HEK293 (cell line): Measurements from ENCODE around the gene DENND4B.

Source experiments
- GLIS2 ChIP-seq: fragments of 450-650 bp; formaldehyde crosslinking; IDR thresholded peaks from 2 replicates; pipeline ENCODE4 v1.5.1; 2016; ENCODE audit warnings: missing biosample characterization, missing genetic modification characterization
- KLF9 ChIP-seq: fragments of 450-650 bp; formaldehyde crosslinking; IDR thresholded peaks from 2 replicates; pipeline ENCODE4 v1.5.1; 2016; ENCODE audit warnings: missing biosample characterization, missing genetic modification characterization, low read depth
- OVOL3 ChIP-seq: fragments of 450-650 bp; formaldehyde crosslinking; IDR thresholded peaks from 2 replicates; pipeline ENCODE4 v1.5.1; 2016; ENCODE audit warnings: missing biosample characterization, missing genetic modification characterization
- PRDM1 ChIP-seq: fragments of 450-650 bp; formaldehyde crosslinking; IDR thresholded peaks from 2 replicates; pipeline ENCODE4; 2016; ENCODE audit warnings: missing biosample characterization, missing genetic modification characterization
- REPIN1 ChIP-seq: fragments of 450-650 bp; formaldehyde crosslinking; IDR thresholded peaks from 2 replicates; pipeline ENCODE4 v1.5.1; 2017; ENCODE audit warnings: missing biosample characterization, missing genetic modification characterization, low read depth
- SCRT2 ChIP-seq: fragments of 450-650 bp; formaldehyde crosslinking; IDR thresholded peaks from 2 replicates; pipeline ENCODE4 v1.5.1; 2016; ENCODE audit warnings: missing biosample characterization, missing genetic modification characterization
- TCF7L2 ChIP-seq: IDR thresholded peaks from 2 replicates; pipeline ENCODE4 v1.6.1; 2011; ENCODE audit warnings: low read depth, mild to moderate bottlenecking, inconsistent platforms, low read length, moderate library complexity, borderline replicate concordance
- ZEB2 ChIP-seq: fragments of 450-650 bp; formaldehyde crosslinking; IDR thresholded peaks from 2 replicates; pipeline ENCODE4 v1.5.1; 2016; ENCODE audit warnings: missing biosample characterization, missing genetic modification characterization
- ZFP41 ChIP-seq: fragments of 450-650 bp; formaldehyde crosslinking; IDR thresholded peaks from 2 replicates; pipeline ENCODE4 v1.5.1; 2016; ENCODE audit warnings: missing biosample characterization, missing genetic modification characterization, borderline replicate concordance
- ZNF2 ChIP-seq: fragments of 450-650 bp; formaldehyde crosslinking; IDR thresholded peaks from 2 replicates; pipeline ENCODE4 v1.5.1; 2016; ENCODE audit warnings: missing biosample characterization, missing genetic modification characterization
- ZNF341 ChIP-seq: fragments of 450-650 bp; formaldehyde crosslinking; IDR thresholded peaks from 2 replicates; pipeline ENCODE4; 2016; ENCODE audit warnings: low read depth, missing biosample characterization, missing genetic modification characterization
- ZNF501 ChIP-seq: fragments of 450-650 bp; formaldehyde crosslinking; IDR thresholded peaks from 2 replicates; pipeline ENCODE4 v1.5.1; 2016; ENCODE audit warnings: missing biosample characterization, missing genetic modification characterization
- ZNF510 ChIP-seq: fragments of 450-650 bp; formaldehyde crosslinking; IDR thresholded peaks from 2 replicates; pipeline ENCODE4 v1.5.1; 2018; ENCODE audit warnings: mild to moderate bottlenecking, missing genetic modification characterization, missing biosample characterization; ENCODE audit not compliant: insufficient replicate concordance
- ZNF514 ChIP-seq: fragments of 450-650 bp; formaldehyde crosslinking; IDR thresholded peaks from 2 replicates; pipeline ENCODE4 v1.5.1; 2016; ENCODE audit warnings: missing biosample characterization, missing genetic modification characterization
- ZNF518A ChIP-seq: fragments of 450-650 bp; formaldehyde crosslinking; conservative IDR thresholded peaks from 2 replicates; pipeline ENCODE4 v1.5.1; 2016; ENCODE audit warnings: low read depth, missing biosample characterization, missing genetic modification characterization
- ZNF549 ChIP-seq: fragments of 450-650 bp; IDR thresholded peaks from 2 replicates; pipeline ENCODE4 v1.5.1; 2018; ENCODE audit warnings: missing biosample characterization, missing genetic modification characterization, mild to moderate bottlenecking, inconsistent platforms, moderate library complexity
- ZNF596 ChIP-seq: fragments of 450-650 bp; IDR thresholded peaks from 2 replicates; pipeline ENCODE4 v1.5.0; 2018; ENCODE audit warnings: missing biosample characterization, mild to moderate bottlenecking, missing genetic modification characterization, moderate library complexity
- ZNF626 ChIP-seq: fragments of 450-650 bp; sonication (Bioruptor Pico); formaldehyde crosslinking; IDR thresholded peaks from 2 replicates; pipeline ENCODE4 v1.5.1; 2018; ENCODE audit warnings: missing biosample characterization, missing genetic modification characterization, inconsistent platforms
- ZNF658 ChIP-seq: fragments of 450-650 bp; formaldehyde crosslinking; IDR thresholded peaks from 2 replicates; pipeline ENCODE4; 2016; ENCODE audit warnings: missing biosample characterization, missing genetic modification characterization
- TF ChIP-seq, protein P1 (sequence below): fragments of 450-650 bp; formaldehyde crosslinking; IDR thresholded peaks from 2 replicates; pipeline ENCODE4 v1.5.1; 2017; ENCODE audit warnings: missing biosample characterization, missing genetic modification characterization
- TF ChIP-seq, protein P2 (sequence below): fragments of 450-650 bp; formaldehyde crosslinking; IDR thresholded peaks from 2 replicates; pipeline ENCODE4 v1.5.1; 2017; ENCODE audit warnings: missing biosample characterization, mild to moderate bottlenecking, missing genetic modification characterization, moderate library complexity
- TF ChIP-seq, protein P3 (sequence below): fragments of 450-650 bp; formaldehyde crosslinking; IDR thresholded peaks from 2 replicates; pipeline ENCODE4 v1.5.1; 2016; ENCODE audit warnings: missing biosample characterization, missing genetic modification characterization
- TF ChIP-seq, protein P4 (sequence below): fragments of 450-650 bp; formaldehyde crosslinking; IDR thresholded peaks from 2 replicates; pipeline ENCODE4 v1.5.1; 2016; ENCODE audit warnings: missing biosample characterization, missing genetic modification characterization, low read depth
- TF ChIP-seq, protein P5 (sequence below): fragments of 450-650 bp; formaldehyde crosslinking; IDR thresholded peaks from 2 replicates; pipeline ENCODE4 v1.5.1; 2017; ENCODE audit warnings: missing biosample characterization, missing genetic modification characterization

DENND4B gene

GRCh38 chr1:153967107-153967999 lies 20.8 kb upstream of the DENND4B start, which contains the start of gene CREB3L4 (continued):
- TF ChIP-seq, protein P1, sequence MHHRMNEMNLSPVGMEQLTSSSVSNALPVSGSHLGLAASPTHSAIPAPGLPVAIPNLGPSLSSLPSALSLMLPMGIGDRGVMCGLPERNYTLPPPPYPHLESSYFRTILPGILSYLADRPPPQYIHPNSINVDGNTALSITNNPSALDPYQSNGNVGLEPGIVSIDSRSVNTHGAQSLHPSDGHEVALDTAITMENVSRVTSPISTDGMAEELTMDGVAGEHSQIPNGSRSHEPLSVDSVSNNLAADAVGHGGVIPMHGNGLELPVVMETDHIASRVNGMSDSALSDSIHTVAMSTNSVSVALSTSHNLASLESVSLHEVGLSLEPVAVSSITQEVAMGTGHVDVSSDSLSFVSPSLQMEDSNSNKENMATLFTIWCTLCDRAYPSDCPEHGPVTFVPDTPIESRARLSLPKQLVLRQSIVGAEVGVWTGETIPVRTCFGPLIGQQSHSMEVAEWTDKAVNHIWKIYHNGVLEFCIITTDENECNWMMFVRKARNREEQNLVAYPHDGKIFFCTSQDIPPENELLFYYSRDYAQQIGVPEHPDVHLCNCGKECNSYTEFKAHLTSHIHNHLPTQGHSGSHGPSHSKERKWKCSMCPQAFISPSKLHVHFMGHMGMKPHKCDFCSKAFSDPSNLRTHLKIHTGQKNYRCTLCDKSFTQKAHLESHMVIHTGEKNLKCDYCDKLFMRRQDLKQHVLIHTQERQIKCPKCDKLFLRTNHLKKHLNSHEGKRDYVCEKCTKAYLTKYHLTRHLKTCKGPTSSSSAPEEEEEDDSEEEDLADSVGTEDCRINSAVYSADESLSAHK (tag by site-specific recombination), result 0 out of 2 replicates have a peak, but pooled peaks have one; percentile 21
- TF ChIP-seq ZFP41 (tag by site-specific recombination), result no peak
- no peak; the same call in 1 of the 2 replicates for TF ChIP-seq REPIN1 (tag by site-specific recombination)
- TF ChIP-seq PRDM1 (tag by site-specific recombination), result peak; percentile 83
- TF ChIP-seq ZEB2 (tag by site-specific recombination), result peak; percentile 97
- TF ChIP-seq ZNF658 (tag by site-specific recombination), result no peak
- peak; percentile 93 for TF ChIP-seq GLIS2 (tag by site-specific recombination)
- TF ChIP-seq ZNF518A (tag by site-specific recombination), result peak; percentile 54
- no peak for TF ChIP-seq TCF7L2
- no peak for TF ChIP-seq OVOL3 (tag by site-specific recombination)
- no peak for TF ChIP-seq ZNF514 (tag by site-specific recombination)
- no peak; the same call in 1 of the 2 replicates for TF ChIP-seq ZNF501
- TF ChIP-seq ZNF341 (tag by site-specific recombination), result peak; percentile 98
- no peak for TF ChIP-seq ZNF626
- TF ChIP-seq, protein P2, sequence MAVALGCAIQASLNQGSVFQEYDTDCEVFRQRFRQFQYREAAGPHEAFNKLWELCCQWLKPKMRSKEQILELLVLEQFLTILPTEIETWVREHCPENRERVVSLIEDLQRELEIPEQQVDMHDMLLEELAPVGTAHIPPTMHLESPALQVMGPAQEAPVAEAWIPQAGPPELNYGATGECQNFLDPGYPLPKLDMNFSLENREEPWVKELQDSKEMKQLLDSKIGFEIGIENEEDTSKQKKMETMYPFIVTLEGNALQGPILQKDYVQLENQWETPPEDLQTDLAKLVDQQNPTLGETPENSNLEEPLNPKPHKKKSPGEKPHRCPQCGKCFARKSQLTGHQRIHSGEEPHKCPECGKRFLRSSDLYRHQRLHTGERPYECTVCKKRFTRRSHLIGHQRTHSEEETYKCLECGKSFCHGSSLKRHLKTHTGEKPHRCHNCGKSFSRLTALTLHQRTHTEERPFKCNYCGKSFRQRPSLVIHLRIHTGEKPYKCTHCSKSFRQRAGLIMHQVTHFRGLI, result no peak
- no peak for TF ChIP-seq ZNF596 (tag by site-specific recombination)
- TF ChIP-seq ZNF549 (tag by site-specific recombination), result no peak
- TF ChIP-seq KLF9 (tag by site-specific recombination), result 0 out of 2 replicates have a peak, but pooled peaks have one; percentile 14
- no peak for TF ChIP-seq ZNF510
- TF ChIP-seq, protein P3, sequence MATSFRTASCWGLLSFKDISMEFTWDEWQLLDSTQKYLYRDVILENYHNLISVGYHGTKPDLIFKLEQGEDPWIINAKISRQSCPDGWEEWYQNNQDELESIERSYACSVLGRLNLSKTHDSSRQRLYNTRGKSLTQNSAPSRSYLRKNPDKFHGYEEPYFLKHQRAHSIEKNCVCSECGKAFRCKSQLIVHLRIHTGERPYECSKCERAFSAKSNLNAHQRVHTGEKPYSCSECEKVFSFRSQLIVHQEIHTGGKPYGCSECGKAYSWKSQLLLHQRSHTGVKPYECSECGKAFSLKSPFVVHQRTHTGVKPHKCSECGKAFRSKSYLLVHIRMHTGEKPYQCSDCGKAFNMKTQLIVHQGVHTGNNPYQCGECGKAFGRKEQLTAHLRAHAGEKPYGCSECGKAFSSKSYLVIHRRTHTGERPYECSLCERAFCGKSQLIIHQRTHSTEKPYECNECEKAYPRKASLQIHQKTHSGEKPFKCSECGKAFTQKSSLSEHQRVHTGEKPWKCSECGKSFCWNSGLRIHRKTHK (tag by site-specific recombination), result no peak
- TF ChIP-seq, protein P4, sequence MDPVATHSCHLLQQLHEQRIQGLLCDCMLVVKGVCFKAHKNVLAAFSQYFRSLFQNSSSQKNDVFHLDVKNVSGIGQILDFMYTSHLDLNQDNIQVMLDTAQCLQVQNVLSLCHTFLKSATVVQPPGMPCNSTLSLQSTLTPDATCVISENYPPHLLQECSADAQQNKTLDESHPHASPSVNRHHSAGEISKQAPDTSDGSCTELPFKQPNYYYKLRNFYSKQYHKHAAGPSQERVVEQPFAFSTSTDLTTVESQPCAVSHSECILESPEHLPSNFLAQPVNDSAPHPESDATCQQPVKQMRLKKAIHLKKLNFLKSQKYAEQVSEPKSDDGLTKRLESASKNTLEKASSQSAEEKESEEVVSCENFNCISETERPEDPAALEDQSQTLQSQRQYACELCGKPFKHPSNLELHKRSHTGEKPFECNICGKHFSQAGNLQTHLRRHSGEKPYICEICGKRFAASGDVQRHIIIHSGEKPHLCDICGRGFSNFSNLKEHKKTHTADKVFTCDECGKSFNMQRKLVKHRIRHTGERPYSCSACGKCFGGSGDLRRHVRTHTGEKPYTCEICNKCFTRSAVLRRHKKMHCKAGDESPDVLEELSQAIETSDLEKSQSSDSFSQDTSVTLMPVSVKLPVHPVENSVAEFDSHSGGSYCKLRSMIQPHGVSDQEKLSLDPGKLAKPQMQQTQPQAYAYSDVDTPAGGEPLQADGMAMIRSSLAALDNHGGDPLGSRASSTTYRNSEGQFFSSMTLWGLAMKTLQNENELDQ (tag by site-specific recombination), result no peak
- TF ChIP-seq, protein P5, sequence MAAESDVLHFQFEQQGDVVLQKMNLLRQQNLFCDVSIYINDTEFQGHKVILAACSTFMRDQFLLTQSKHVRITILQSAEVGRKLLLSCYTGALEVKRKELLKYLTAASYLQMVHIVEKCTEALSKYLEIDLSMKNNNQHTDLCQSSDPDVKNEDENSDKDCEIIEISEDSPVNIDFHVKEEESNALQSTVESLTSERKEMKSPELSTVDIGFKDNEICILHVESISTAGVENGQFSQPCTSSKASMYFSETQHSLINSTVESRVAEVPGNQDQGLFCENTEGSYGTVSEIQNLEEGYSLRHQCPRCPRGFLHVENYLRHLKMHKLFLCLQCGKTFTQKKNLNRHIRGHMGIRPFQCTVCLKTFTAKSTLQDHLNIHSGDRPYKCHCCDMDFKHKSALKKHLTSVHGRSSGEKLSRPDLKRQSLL (tag by site-specific recombination), result peak; percentile 75
- no peak; the same call in none of the 2 replicates for TF ChIP-seq ZNF2 (tag by site-specific recombination)
- peak; percentile 91 for TF ChIP-seq SCRT2 (tag by site-specific recombination)
